Measurements from ENCODE around the gene TMEM120B.

TMEM120B gene

DNA sequence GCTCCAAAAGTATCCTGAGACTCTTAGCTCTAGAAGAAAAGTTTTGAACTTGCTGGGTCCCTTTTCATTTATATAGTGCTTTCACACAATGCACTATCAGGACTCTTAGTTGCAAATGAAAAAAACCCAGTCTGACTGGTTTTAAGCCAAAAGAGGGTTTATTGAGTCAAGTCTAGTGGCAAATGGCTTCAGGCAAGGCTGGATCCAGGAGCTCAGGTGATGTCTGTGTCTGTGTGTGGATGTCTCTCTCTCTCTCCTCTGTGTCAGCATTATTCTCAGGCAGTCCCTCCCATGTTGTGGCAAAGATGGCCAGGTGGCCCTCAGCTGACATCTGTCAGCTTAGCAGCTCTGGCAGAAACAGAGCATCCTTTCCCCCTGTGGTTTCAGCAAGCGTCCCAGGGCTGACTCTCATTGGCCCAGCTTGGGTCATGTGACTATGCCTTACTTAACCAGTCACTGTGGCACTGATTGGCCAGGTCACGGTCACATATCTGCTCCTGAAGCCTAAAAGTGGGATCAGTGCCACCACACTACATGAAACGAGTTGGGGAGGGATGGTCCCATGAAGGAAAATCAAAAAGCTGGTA, 6.2 kb downstream of the TMEM120B start:
- Histone ChIP-seq H3K4me3 (ENCODE audit: low read length) (no peak overlapping the region), H3K36me3 (replicated peaks; ENCODE audit: insufficient read depth, low read length) (no peaks in the 10 kb centered on the region), H3K4me2 (ENCODE audit: low read depth, low read length) (no peak overlapping the region), H4K20me1 (ENCODE audit: insufficient read depth, low read length) (no peaks in the 10 kb centered on the region), H3K4me1 (ENCODE audit: low read length) (peaks cover 6% of the 10 kb centered on the region), H2AFZ (ENCODE audit: low read length) (no peak overlapping the region), H3F3A (ENCODE audit: insufficient read depth, low read length) (0 out of 2 replicates have a peak, but pooled peaks cover 5% of the 10 kb centered on the region), H3K79me2 (ENCODE audit: low read length) (no peaks in the 10 kb centered on the region; the same call in 1 of the 2 replicates), H3K27me3 (replicated peaks; ENCODE audit: insufficient read depth, low read length) (no peaks in the 10 kb centered on the region), H3K9me2 (replicated peaks; ENCODE audit: insufficient read depth, low read length) (no peaks in the 10 kb centered on the region), H3K27ac (ENCODE audit: low read length) (peak overlapping the region; percentile 16; the same call in 1 of the 2 replicates), H3K9ac (ENCODE audit: low read length) (no peak overlapping the region), H3K9me3 (replicated peaks; ENCODE audit: insufficient read depth, low read length) (no peaks in the 10 kb centered on the region)
- TF ChIP-seq EZH2phosphoT487 (IDR thresholded peaks at IDR 0.05; ENCODE audit: low read length): no peak
- TF ChIP-seq CTCF (IDR thresholded peaks at IDR 0.05; ENCODE audit: low read length): no peak
- TF ChIP-seq EZH2 (optimal IDR thresholded peaks at IDR 0.05; ENCODE audit: low read depth, low read length): no peak
- peak; percentile 83 for DNase-seq

- TF ChIP-seq EZH2phosphoT487 (IDR thresholded peaks at IDR 0.05; ENCODE audit: low read length): no peak
- no peak for TF ChIP-seq EZH2 (optimal IDR thresholded peaks at IDR 0.05; ENCODE audit: low read depth, low read length)
- no peak for TF ChIP-seq CTCF (IDR thresholded peaks at IDR 0.05; ENCODE audit: low read length)
- Histone ChIP-seq H3K27ac (ENCODE audit: low read length) (no peak overlapping the region), H3K9me3 (replicated peaks; ENCODE audit: insufficient read depth, low read length) (no peaks in the 10 kb centered on the region), H3K4me2 (ENCODE audit: low read depth, low read length) (no peak overlapping the region), H3K36me3 (replicated peaks; ENCODE audit: insufficient read depth, low read length) (no peaks in the 10 kb centered on the region), H3F3A (ENCODE audit: insufficient read depth, low read length) (0 out of 2 replicates have a peak, but pooled peaks cover 5% of the 10 kb centered on the region), H3K79me2 (ENCODE audit: low read length) (peaks cover 1% of the 10 kb centered on the region; the same call in 1 of the 2 replicates), H3K4me1 (ENCODE audit: low read length) (peaks cover 6% of the 10 kb centered on the region), H3K9ac (ENCODE audit: low read length) (no peak overlapping the region), H3K4me3 (ENCODE audit: low read length) (no peak overlapping the region), H2AFZ (ENCODE audit: low read length) (no peak overlapping the region), H3K27me3 (replicated peaks; ENCODE audit: insufficient read depth, low read length) (no peaks in the 10 kb centered on the region), H3K9me2 (replicated peaks; ENCODE audit: insufficient read depth, low read length) (no peaks in the 10 kb centered on the region), H4K20me1 (ENCODE audit: insufficient read depth, low read length) (no peaks in the 10 kb centered on the region)
- DNase-seq: no peak
Measured at GRCh38 chr12:121719926-121720414, 7.4 kb downstream of the TMEM120B start.

GRCh38 chr12:121720762-121721161, 8.2 kb downstream of the TMEM120B start:
- no peak overlapping the region for H3K4me2 ChIP-seq (ENCODE audit: low read depth, low read length)
- peaks cover 2% of the 10 kb centered on the region; the same call in 1 of the 2 replicates for H3K79me2 ChIP-seq (ENCODE audit: low read length)
- H3K9ac ChIP-seq (ENCODE audit: low read length): no peak overlapping the region
- H3K4me1 ChIP-seq (ENCODE audit: low read length): peaks cover 6% of the 10 kb centered on the region
- H3K27me3 ChIP-seq (replicated peaks; ENCODE audit: insufficient read depth, low read length): no peaks in the 10 kb centered on the region
- H3K4me3 ChIP-seq (ENCODE audit: low read length): no peak overlapping the region
- H3K27ac ChIP-seq (ENCODE audit: low read length): no peak overlapping the region
- H3F3A ChIP-seq (ENCODE audit: insufficient read depth, low read length): 0 out of 2 replicates have a peak, but pooled peaks cover 5% of the 10 kb centered on the region
- TF ChIP-seq EZH2 (optimal IDR thresholded peaks at IDR 0.05; ENCODE audit: low read depth, low read length): no peak
- TF ChIP-seq EZH2phosphoT487 (IDR thresholded peaks at IDR 0.05; ENCODE audit: low read length): no peak
- TF ChIP-seq CTCF (IDR thresholded peaks at IDR 0.05; ENCODE audit: low read length): no peak
- DNase-seq: no peak
- no peaks in the 10 kb centered on the region for H4K20me1 ChIP-seq (ENCODE audit: insufficient read depth, low read length)
- no peaks in the 10 kb centered on the region for H3K9me2 ChIP-seq (replicated peaks; ENCODE audit: insufficient read depth, low read length)
- H3K36me3 ChIP-seq (replicated peaks; ENCODE audit: insufficient read depth, low read length): no peaks in the 10 kb centered on the region
- H3K9me3 ChIP-seq (replicated peaks; ENCODE audit: insufficient read depth, low read length): no peaks in the 10 kb centered on the region
- no peak overlapping the region for H2AFZ ChIP-seq (ENCODE audit: low read length)
